SU-DHL-6 (cell line): ENCODE measurements around the gene ATP2B2.

ENCODE experiments used
- H2AFZ ChIP-seq: fragments of 200-600 bp; sonication (generic); 2 replicates; pipeline ENCODE4 v1.6.1; 2014; ENCODE audit warnings: low read depth, mild to moderate bottlenecking, moderate library complexity, mixed read lengths, antibody characterized with exemption, low read length; ENCODE audit not compliant: severe bottlenecking
- H3F3A ChIP-seq: fragments of 200-600 bp; shearing (Covaris generic); 2 replicates; pipeline ENCODE4 v1.6.0; 2016; ENCODE audit warnings: antibody characterized with exemption, mild to moderate bottlenecking; ENCODE audit not compliant: insufficient read depth
- H3K27ac ChIP-seq: fragments of 200-600 bp; sonication (generic); 2 replicates; pipeline ENCODE4 v1.5.1; 2016; ENCODE audit warnings: low read depth, mild to moderate bottlenecking, low read length, moderate library complexity, mixed read lengths
- H3K27me3 ChIP-seq: fragments of 200-600 bp; sonication (generic), shearing (Covaris generic); 2 replicates; pipeline ENCODE4 v1.6.0; 2014; ENCODE audit warnings: mild to moderate bottlenecking, low read length
- H3K36me3 ChIP-seq: fragments of 200-600 bp; sonication (generic); 2 replicates; pipeline ENCODE4 v1.6.1; 2014; ENCODE audit warnings: mild to moderate bottlenecking, low read length, mixed read lengths
- H3K4me2 ChIP-seq: fragments of 300-600, 200-600 bp; shearing (Covaris generic), sonication (generic); 2 replicates; pipeline ENCODE4 v1.6.0; 2014; ENCODE audit warnings: low read length, low read depth, mild to moderate bottlenecking; ENCODE audit not compliant: poor library complexity, severe bottlenecking
- H3K4me3 ChIP-seq: fragments of 200-600 bp; sonication (generic); 2 replicates; pipeline ENCODE4 v1.5.1; 2014; ENCODE audit warnings: antibody characterized with exemption, low read length, mild to moderate bottlenecking, mixed read lengths; ENCODE audit not compliant: insufficient read depth, poor library complexity, severe bottlenecking
- H3K79me2 ChIP-seq: fragments of 200-600 bp; sonication (generic); 2 replicates; pipeline ENCODE4 v1.6.1; 2014; ENCODE audit warnings: mild to moderate bottlenecking, low read length, moderate library complexity; ENCODE audit not compliant: insufficient read depth
- H3K9ac ChIP-seq: fragments of 200-600 bp; sonication (generic); 2 replicates; pipeline ENCODE4 v1.7.0; 2014; ENCODE audit warnings: mild to moderate bottlenecking, low read length
- H3K9me2 ChIP-seq: fragments of 200-600 bp; sonication (generic); replicated peaks from 2 replicates; pipeline ENCODE4 v1.6.1; 2014; ENCODE audit warnings: low read length; ENCODE audit not compliant: insufficient read depth
- H3K9me3 ChIP-seq: fragments of 200-600 bp; sonication (generic); 2 replicates; pipeline ENCODE4 v1.6.1; 2014; ENCODE audit warnings: low read length, mixed read lengths; ENCODE audit not compliant: insufficient read depth
- H4K20me1 ChIP-seq: fragments of 200-600 bp; sonication (generic); 2 replicates; pipeline ENCODE4 v1.6.1; 2014; ENCODE audit warnings: low read depth, mild to moderate bottlenecking, antibody characterized with exemption, low read length, moderate library complexity, mixed read lengths
- CTCF ChIP-seq: fragments of 200-600 bp; sonication (generic); IDR thresholded peaks from one replicate; pipeline ENCODE4 v1.5.1; 2017; ENCODE audit warnings: antibody characterized with exemption, mild to moderate bottlenecking, low read length, moderate library complexity; ENCODE audit not compliant: insufficient read depth, poor library complexity, severe bottlenecking
- EZH2phosphoT487 ChIP-seq: fragments of 200-600 bp; sonication (generic), shearing (Covaris generic); conservative IDR thresholded peaks from 2 replicates; pipeline ENCODE4 v1.6.1; 2018; ENCODE audit warnings: mild to moderate bottlenecking, antibody characterized with exemption, low read length, moderate library complexity, mixed read lengths

ATP2B2 gene

GRCh38 chr3:10288575-10288960, 216.8 kb downstream of the ATP2B2 start:
- no peak overlapping the region for H3K9ac ChIP-seq

GRCh38 chr3:10287936-10288574, 217.3 kb downstream of the ATP2B2 start:
- Histone ChIP-seq H3K9me2 (no peaks in the 10 kb centered on the region), H4K20me1 (no peaks in the 10 kb centered on the region), H3F3A (no peaks in the 10 kb centered on the region), H2AFZ (no peak overlapping the region), H3K4me2 (no peak overlapping the region), H3K27me3 (no peaks in the 10 kb centered on the region), H3K79me2 (no peaks in the 10 kb centered on the region), H3K36me3 (peaks cover 6% of the 10 kb centered on the region; the same call in 1 of the 2 replicates), H3K9ac (no peak overlapping the region), H3K4me3 (no peak overlapping the region), H3K27ac (no peak overlapping the region), H3K9me3 (no peaks in the 10 kb centered on the region)
- TF ChIP-seq CTCF (no peak), EZH2phosphoT487 (no peak)

More at GRCh38 chr3:10288575-10288960, 216.8 kb downstream of the ATP2B2 start:
- no peaks in the 10 kb centered on the region for H3K9me3 ChIP-seq
- no peak overlapping the region for H3K4me2 ChIP-seq
- H3K4me3 ChIP-seq: no peak overlapping the region
- no peaks in the 10 kb centered on the region for H4K20me1 ChIP-seq
- H2AFZ ChIP-seq: no peak overlapping the region
- peaks cover 2% of the 10 kb centered on the region; the same call in 1 of the 2 replicates for H3F3A ChIP-seq
- H3K27me3 ChIP-seq: no peaks in the 10 kb centered on the region
- peaks cover 3% of the 10 kb centered on the region; the same call in 1 of the 2 replicates for H3K36me3 ChIP-seq
- TF ChIP-seq EZH2phosphoT487: no peak
- no peak for TF ChIP-seq CTCF
- H3K79me2 ChIP-seq: no peaks in the 10 kb centered on the region
- H3K9me2 ChIP-seq: no peaks in the 10 kb centered on the region
- H3K27ac ChIP-seq: no peak overlapping the region

GRCh38 chr3:10286596-10287295, 218.6 kb downstream of the ATP2B2 start:
- no peaks in the 10 kb centered on the region for H3K9me3 ChIP-seq
- H3K9me2 ChIP-seq: no peaks in the 10 kb centered on the region
- H3K79me2 ChIP-seq: no peaks in the 10 kb centered on the region
- peaks cover 10% of the 10 kb centered on the region; the same call in 1 of the 2 replicates for H3K36me3 ChIP-seq
- no peaks in the 10 kb centered on the region for H3K27me3 ChIP-seq
- no peak overlapping the region for H3K4me2 ChIP-seq
- no peak overlapping the region for H3K27ac ChIP-seq
- H3K9ac ChIP-seq: no peak overlapping the region
- H4K20me1 ChIP-seq: no peaks in the 10 kb centered on the region
- TF ChIP-seq CTCF: peak; percentile 55
- TF ChIP-seq EZH2phosphoT487: no peak
- peaks cover 3% of the 10 kb centered on the region; the same call in 1 of the 2 replicates for H3F3A ChIP-seq
- no peak overlapping the region for H3K4me3 ChIP-seq
- H2AFZ ChIP-seq: no peak overlapping the region
